NB4 (cell line): ENCODE data around the gene OXLD1.

Experiments used
- DNase-seq: peaks from one replicate; pipeline ENCODE4 v3.0.0; 2010; ENCODE audit warnings: low read depth
- H3K4me3 ChIP-seq: one replicate; pipeline ENCODE4 v1.5.1; 2011; ENCODE audit warnings: mild to moderate bottlenecking, low read depth, low read length, moderate library complexity
- MYC ChIP-seq: IDR thresholded peaks from 2 replicates; pipeline ENCODE4 v1.6.1; 2011; ENCODE audit warnings: low read depth, low read length
- POLR2A ChIP-seq: IDR thresholded peaks from 2 replicates; pipeline ENCODE4 v1.6.1; 2011; ENCODE audit warnings: mild to moderate bottlenecking; ENCODE audit not compliant: insufficient read length; ENCODE audit errors: extremely low read depth
- TF ChIP-seq, protein P1 (sequence below): IDR thresholded peaks from 2 replicates; pipeline ENCODE4 v1.6.1; 2011; ENCODE audit warnings: low read depth, low read length
- TF ChIP-seq, protein P2 (sequence below): IDR thresholded peaks from one replicate; pipeline ENCODE4 v1.5.1; 2012; ENCODE audit warnings: low read depth, low read length

Gene OXLD1

DNA sequence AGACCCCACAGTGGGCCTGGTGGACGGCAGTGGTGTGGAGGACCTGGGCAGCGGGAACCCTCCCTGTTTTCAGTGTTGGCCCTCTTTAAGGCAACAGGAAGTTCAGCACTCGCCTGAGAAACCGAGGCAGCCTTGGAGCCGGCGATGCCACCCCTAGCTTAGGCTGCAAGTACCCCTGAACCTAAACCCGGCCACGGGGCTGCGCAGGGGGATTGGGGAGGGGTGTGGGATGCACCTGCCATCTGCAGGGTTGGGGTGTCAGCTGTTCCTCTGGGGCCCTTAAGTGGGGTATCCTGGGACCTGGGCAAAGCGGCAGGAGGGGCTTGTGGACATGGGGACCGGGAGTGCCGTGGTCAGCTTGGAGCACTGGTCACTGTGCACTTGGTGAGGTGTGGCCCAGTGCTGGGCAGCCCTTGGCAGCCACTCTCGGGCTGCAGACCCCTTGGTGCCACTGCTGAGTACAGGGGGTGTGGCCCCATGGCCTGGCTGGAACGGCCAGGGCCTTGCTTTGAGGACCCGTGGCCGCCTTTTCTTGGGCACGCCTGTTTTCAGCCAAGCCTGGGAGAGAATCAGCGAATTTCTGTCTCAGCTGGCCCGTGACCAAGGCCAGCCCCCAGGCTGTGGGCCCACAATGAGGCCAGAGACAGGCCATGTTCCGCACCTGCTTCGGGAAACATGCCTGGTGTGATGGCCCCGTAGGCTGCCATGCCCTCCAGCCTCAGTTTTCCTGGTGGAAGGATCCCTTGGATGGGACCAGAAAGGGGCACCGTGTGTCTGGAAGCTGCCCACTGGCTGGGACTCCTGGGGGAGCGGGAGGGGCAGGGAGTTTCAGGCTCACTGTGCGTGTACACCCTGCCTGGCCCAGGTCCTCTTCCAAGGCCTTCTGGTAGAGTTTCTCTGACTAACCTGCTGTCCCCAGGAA is 41.6 kb upstream of the OXLD1 start:
- TF ChIP-seq POLR2A (no peak), MYC (no peak)
- TF ChIP-seq, protein P1, sequence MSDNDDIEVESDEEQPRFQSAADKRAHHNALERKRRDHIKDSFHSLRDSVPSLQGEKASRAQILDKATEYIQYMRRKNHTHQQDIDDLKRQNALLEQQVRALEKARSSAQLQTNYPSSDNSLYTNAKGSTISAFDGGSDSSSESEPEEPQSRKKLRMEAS: no peak
- TF ChIP-seq, protein P2, sequence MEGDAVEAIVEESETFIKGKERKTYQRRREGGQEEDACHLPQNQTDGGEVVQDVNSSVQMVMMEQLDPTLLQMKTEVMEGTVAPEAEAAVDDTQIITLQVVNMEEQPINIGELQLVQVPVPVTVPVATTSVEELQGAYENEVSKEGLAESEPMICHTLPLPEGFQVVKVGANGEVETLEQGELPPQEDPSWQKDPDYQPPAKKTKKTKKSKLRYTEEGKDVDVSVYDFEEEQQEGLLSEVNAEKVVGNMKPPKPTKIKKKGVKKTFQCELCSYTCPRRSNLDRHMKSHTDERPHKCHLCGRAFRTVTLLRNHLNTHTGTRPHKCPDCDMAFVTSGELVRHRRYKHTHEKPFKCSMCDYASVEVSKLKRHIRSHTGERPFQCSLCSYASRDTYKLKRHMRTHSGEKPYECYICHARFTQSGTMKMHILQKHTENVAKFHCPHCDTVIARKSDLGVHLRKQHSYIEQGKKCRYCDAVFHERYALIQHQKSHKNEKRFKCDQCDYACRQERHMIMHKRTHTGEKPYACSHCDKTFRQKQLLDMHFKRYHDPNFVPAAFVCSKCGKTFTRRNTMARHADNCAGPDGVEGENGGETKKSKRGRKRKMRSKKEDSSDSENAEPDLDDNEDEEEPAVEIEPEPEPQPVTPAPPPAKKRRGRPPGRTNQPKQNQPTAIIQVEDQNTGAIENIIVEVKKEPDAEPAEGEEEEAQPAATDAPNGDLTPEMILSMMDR: no peak
- no peak for DNase-seq
- H3K4me3 ChIP-seq: no peak overlapping the region

DNA sequence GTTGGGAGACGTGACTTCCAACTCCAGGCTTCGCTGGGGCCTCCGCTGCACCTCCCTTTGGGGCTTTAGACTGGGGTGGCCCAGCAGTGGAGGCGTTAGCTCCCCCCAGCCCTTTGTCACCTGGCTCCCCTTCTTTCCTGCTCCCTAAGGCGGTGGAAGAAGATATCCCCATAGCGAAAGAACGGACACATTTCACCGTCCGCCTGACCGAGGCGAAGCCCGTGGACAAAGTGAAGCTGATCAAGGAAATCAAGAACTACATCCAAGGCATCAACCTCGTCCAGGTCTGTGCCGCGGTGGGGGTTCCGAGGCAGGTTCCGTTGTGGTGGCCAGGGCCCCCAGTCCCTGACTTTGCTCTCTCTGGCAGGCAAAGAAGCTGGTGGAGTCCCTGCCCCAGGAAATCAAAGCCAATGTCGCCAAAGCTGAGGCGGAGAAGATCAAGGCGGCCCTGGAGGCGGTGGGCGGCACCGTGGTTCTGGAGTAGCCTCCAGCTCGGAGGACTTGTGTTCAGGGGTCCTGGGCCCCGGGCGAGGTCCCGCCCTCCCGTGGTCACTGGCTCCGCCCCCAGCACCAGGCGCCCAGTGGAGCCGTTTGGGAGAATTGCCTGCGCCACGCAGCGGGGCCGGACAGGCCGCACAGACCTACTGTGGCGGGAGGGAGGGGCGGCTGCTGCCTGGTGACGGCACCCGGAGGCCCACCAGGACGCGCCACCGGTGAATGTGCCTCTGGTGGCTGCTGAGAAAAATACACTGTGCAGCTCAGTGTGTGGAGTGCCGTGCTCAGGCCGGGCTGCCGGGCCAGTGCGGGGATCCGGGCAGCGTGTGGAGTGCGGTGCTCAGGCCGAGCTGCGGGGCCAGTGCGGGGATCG is 40.6 kb upstream of the OXLD1 start:
- no peak for DNase-seq
- H3K4me3 ChIP-seq: no peak overlapping the region
- TF ChIP-seq, protein P1: no peak
- TF ChIP-seq POLR2A (no peak), MYC (no peak)
- TF ChIP-seq, protein P2: no peak

DNA sequence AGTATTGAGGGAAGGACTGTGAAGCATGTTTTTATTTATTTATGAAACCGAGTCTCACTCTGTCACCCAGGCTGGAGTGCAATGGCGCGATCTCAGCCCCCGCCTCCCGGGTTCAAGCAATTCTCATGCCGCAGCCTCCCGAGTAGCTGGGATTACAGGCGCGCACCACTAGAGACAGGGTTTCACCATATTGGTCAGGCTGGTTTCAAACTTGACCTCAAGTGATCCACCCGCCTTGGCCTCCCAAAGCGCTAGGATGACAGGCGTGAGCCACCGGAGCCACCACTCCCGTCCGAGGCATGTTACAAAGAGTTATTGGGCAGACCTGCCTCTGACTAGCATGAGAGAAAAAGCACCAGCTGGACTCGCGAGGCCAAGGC is 39.8 kb upstream of the OXLD1 start:
- TF ChIP-seq, protein P2: no peak
- no peak for TF ChIP-seq POLR2A
- no peak for TF ChIP-seq MYC
- TF ChIP-seq, protein P1: no peak
- DNase-seq: no peak
- H3K4me3 ChIP-seq: no peak overlapping the region

DNA sequence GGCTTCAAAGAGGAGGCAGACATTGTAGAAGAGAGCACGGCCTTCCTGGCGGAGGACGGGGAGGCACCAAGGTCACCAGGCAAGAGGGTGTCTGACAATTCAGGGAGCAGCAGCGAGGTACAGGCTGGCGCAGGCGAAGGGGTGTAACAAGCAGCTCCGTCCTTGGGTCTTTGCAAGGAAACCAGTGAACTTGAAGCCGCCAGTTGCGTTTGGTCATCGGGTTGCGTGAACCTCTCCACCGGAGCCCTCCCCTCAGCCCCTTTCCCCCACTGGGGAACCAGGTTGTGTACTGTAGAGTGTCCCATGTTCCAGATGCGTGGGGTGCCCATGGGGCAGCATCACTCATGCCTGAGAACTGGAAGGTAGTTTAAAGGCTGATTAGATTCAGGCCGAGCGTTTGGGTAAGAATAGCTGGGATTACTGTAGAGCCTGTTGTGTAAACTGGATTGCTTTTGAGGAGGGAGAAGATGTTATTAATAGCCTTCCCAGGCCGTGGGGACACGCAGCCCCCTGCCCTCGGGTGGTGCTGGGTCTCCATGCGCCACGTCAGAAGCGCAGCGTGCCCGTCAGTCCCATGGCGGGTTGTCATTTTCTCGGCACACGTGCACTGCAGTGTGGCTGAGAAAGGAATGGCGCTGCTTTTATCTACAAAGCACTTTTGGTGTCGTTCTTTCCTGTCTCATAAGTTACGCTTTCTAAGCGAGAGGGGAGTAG is 39.3 kb upstream of the OXLD1 start:
- TF ChIP-seq, protein P1: no peak

DNA sequence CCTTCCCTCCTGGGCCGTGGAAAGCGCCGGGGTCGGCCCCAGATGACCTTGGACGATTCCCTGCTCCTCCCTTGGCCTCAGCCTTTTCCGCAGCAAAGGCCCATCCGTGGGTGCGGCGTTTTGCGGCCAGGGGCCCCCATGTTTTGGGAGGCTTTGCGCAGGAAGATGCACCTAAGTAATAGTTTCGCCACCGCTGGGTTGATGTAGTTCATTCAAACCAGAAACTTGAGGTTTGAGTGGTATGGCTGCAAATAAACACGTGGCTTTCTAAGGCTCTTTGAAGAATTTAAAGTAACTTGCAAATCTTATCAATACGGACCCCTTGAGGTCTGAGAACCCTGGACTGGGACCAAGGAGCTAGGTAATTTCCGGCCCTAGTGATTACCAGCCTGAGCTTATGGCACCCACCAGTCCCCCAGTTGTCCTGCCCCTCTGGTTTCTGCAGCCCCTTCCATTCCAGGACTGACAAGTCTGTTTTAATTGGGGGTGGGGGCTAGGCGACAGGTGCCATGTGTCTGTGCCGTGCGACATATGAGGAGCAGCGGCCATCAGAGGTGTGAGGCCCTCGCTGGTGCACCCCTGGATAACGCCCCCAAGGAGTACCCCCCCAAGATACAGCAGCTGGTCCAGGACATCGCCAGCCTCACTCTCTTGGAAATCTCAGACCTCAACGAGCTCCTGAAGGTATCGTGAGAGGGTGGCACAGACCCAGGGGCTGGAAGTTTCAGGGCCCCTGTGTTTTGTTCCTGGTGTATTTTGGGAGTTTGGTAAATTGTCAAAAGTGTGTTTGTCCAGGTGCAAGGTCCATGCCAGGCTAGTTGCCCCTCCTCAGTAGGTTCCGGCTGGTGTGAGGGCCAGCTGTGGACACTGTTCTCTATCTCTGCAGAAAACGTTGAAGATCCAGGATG is 37.6 kb upstream of the OXLD1 start:
- TF ChIP-seq POLR2A (no peak), MYC (no peak)
- TF ChIP-seq, protein P1: peak; percentile 71
- TF ChIP-seq, protein P2: no peak
- peak; percentile 42 for DNase-seq
- H3K4me3 ChIP-seq: peak overlapping the region; percentile 95

More for the DNA sequence above, 39.3 kb upstream of the OXLD1 start:
- no peak for DNase-seq
- H3K4me3 ChIP-seq: no peak overlapping the region
